Measurements from ENCODE around the gene RTN3. TPM values are rescaled to one million over a fixed set of nuclear protein-coding genes. Genes with fewer than 3 reads are reported as not detected.

Gene RTN3
- total RNA-seq, 1 donor from 2014 or later, result 140 TPM

GRCh38 chr11:63738720-63739360, 57.5 kb downstream of the RTN3 start:
- Histone ChIP-seq H3K9me3 (no peaks in the 10 kb centered on the region), H3K27ac (no peak overlapping the region), H3K36me3 (no peaks in the 10 kb centered on the region), H3K27me3 (ENCODE audit: low read depth) (no peaks in the 10 kb centered on the region), H3K4me1 (peaks cover 5% of the 10 kb centered on the region), H3K4me3 (no peak overlapping the region)
- intact Hi-C loops (cut with DNase I), result loop anchor here (5.0 kb wide), 1 partner anchor 37 kb away; no protein-coding TSS in a partner anchor
- peak; percentile 69 for DNase-seq
- peak; percentile 98 for TF ChIP-seq CTCF (IDR thresholded peaks at IDR 0.05)
- peak; percentile 83 to 85 for ATAC-seq

GRCh38 chr11:63745304-63746170, 64.2 kb downstream of the RTN3 start:
- ATAC-seq (peak in 1 of 2 donors; percentile 7), DNase-seq (no peak)
- Histone ChIP-seq H3K27me3 (ENCODE audit: low read depth) (no peaks in the 10 kb centered on the region), H3K4me3 (no peak overlapping the region), H3K9me3 (no peaks in the 10 kb centered on the region), H3K27ac (no peak overlapping the region), H3K4me1 (no peaks in the 10 kb centered on the region), H3K36me3 (peaks cover 6% of the 10 kb centered on the region)
- intact Hi-C loops (cut with DNase I), result no loop called here
- TF ChIP-seq CTCF (IDR thresholded peaks at IDR 0.05), result no peak

- no peaks in the 10 kb centered on the region for H3K4me1 ChIP-seq
- ATAC-seq (no peak), DNase-seq (no peak)
- no peak overlapping the region for H3K4me3 ChIP-seq
- peaks cover 19% of the 10 kb centered on the region for H3K36me3 ChIP-seq
- no peak overlapping the region for H3K27ac ChIP-seq
- TF ChIP-seq CTCF (IDR thresholded peaks at IDR 0.05), result no peak
- no peaks in the 10 kb centered on the region for H3K27me3 ChIP-seq (ENCODE audit: low read depth)
- no peaks in the 10 kb centered on the region for H3K9me3 ChIP-seq
- intact Hi-C loops (cut with DNase I), result no loop called here
Measured at GRCh38 chr11:63747011-63747410, 65.7 kb downstream of the RTN3 start.

GRCh38 chr11:63749624-63750023, 68.3 kb downstream of the RTN3 start:
- no peak overlapping the region for H3K4me3 ChIP-seq
- no peak for TF ChIP-seq CTCF (IDR thresholded peaks at IDR 0.05)
- H3K36me3 ChIP-seq, result peaks cover 38% of the 10 kb centered on the region
- H3K27me3 ChIP-seq (ENCODE audit: low read depth), result no peaks in the 10 kb centered on the region
- intact Hi-C loops (cut with DNase I), result no loop called here
- H3K4me1 ChIP-seq, result no peaks in the 10 kb centered on the region
- ATAC-seq (no peak), DNase-seq (no peak)
- H3K27ac ChIP-seq, result no peak overlapping the region
- no peaks in the 10 kb centered on the region for H3K9me3 ChIP-seq

GRCh38 chr11:63756919-63757761, 75.8 kb downstream of the RTN3 start:
- Histone ChIP-seq H3K4me1 (no peaks in the 10 kb centered on the region), H3K27ac (no peak overlapping the region), H3K36me3 (peaks cover 60% of the 10 kb centered on the region), H3K4me3 (no peak overlapping the region), H3K27me3 (ENCODE audit: low read depth) (no peaks in the 10 kb centered on the region), H3K9me3 (no peaks in the 10 kb centered on the region)
- ATAC-seq, result no peak
- no peak for DNase-seq
- no peak for TF ChIP-seq CTCF (IDR thresholded peaks at IDR 0.05)
- intact Hi-C loops (cut with DNase I), result no loop called here

Measured in lower lobe of right lung (tissue), 2 donors.